ENCODE measurements around the gene LIN52. TPM values are rescaled to one million over a fixed set of nuclear protein-coding genes. Genes with fewer than 3 reads are reported as not detected.
A peak's percentile ranks its signal among the peaks of the same experiment; 100 is the strongest.

LIN52 gene
- total and polyA plus RNA-seq, 2 of the 13 experiments (the other 11 are each of a cell fraction or from before 2014, with no cell fraction given) = 11.4 to 23.3 TPM

- TF ChIP-seq ZNF234 (CRISPR knock-in tag; conservative IDR thresholded peaks at IDR 0.05) (no peak), ISX (CRISPR knock-in tag; conservative IDR thresholded peaks at IDR 0.05) (no peak), SOX13 (IDR thresholded peaks at IDR 0.05) (no peak), SOX13 (CRISPR knock-in tag; conservative IDR thresholded peaks at IDR 0.05 in 1 of 2, IDR thresholded peaks at IDR 0.05 in 1 of 2) (peak in 1 of 2 experiments; percentile 36; a peak in 1 of 4 replicates), SNAPC4 (CRISPR knock-in tag; IDR thresholded peaks at IDR 0.05) (no peak), ZNF382 (CRISPR knock-in tag; IDR thresholded peaks at IDR 0.05; ENCODE audit: borderline replicate concordance) (no peak), HNRNPH1 (optimal IDR thresholded peaks at IDR 0.05; ENCODE audit: low read depth, low read length) (no peak), MLLT10 (CRISPR knock-in tag; IDR thresholded peaks at IDR 0.05) (no peak), FIP1L1 (IDR thresholded peaks at IDR 0.05; ENCODE audit: borderline replicate concordance, insufficient read depth, low read depth, low read length) (no peak), MZF1 (CRISPR knock-in tag; IDR thresholded peaks at IDR 0.05; ENCODE audit: borderline replicate concordance) (no peak), ZNF335 (CRISPR knock-in tag; IDR thresholded peaks at IDR 0.05) (no peak), NFE2L1 (CRISPR knock-in tag; IDR thresholded peaks at IDR 0.05; ENCODE audit: borderline replicate concordance) (no peak), ZNF282 (IDR thresholded peaks at IDR 0.05; ENCODE audit: partially characterized antibody) (no peak), HIVEP1 (CRISPR knock-in tag; IDR thresholded peaks at IDR 0.05) (no peak), NFKB2 (CRISPR knock-in tag; IDR thresholded peaks at IDR 0.05; ENCODE audit: borderline replicate concordance) (no peak), MXD1 (CRISPR knock-in tag; IDR thresholded peaks at IDR 0.05) (no peak), BORCS8-MEF2B (CRISPR knock-in tag; IDR thresholded peaks at IDR 0.05) (no peak), SCMH1 (CRISPR knock-in tag; IDR thresholded peaks at IDR 0.05; ENCODE audit: borderline replicate concordance) (no peak)
Observed at GRCh38 chr14:74249433-74250375, 164.9 kb downstream of the LIN52 start (continued).

Measured in HepG2 (cell line).